NCI-H2081 treated with DMSO at 0.1 percent for 48 hours (cell line): ENCODE measurements around the gene FN1.

Experiments used
- DNase-seq: peaks from one replicate; lab custom pipeline; 2025; lab: John Stamatoyannopoulos, UW

Gene FN1

DNA sequence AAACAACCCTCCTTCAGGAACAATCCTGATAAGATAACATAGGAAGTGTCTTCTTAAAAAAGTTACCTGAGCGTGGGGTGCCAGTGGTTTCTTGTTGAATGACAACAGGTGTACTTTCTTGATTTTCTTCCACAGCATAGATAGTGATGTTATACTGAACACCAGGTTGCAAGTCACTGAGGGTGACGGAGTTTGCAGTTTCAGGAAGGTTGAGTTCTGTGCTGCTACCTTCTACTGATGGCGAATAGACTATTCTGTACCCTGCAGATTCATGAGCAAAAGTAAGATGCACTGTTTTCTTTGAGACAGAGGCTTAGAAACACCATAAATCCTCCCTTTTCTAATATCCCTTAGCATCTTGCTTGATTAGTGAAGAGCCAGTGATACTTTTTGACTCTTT is 28.8 kb downstream of the FN1 start:
- no peak for DNase-seq

DNA sequence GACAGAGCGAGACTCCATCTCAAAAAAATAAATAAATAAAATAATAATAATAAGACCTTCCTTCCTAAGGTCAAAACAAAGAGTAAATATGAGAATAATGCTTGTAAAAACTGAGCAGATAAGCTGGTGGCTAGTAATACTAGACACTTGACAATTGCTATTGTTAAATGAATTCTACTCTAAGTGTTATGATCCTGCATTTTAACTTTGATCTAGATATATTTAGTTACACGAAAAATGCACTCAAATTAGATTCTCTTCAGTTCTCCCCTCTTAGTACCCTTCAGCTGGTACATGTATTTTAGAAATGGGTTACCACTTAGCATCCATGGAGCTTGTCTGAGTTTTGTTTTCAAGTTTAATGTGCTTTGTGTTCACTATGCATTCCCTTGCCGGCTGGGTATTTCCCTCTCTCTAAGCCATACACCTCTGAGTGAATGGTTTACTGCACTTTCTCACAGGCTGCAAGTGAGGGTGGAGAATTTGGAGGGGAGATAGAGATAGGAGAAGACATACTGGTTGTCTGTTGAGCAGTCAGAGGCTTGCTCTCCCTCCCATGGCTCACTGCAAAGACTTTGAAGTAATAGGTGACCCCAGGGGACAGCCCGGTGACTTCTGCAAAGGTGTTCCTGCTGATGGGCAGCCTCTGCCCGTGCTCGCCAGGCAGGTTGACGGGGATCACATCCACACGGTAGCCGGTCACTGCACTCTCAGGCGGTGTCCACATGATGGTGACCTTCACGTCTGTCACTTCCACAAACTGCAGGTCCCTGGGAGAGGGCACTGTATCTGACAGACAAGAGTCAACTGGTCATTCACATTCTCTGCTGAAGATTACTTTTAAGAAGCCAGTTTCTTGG is 29.9 kb downstream of the FN1 start:
- DNase-seq: no peak

DNA sequence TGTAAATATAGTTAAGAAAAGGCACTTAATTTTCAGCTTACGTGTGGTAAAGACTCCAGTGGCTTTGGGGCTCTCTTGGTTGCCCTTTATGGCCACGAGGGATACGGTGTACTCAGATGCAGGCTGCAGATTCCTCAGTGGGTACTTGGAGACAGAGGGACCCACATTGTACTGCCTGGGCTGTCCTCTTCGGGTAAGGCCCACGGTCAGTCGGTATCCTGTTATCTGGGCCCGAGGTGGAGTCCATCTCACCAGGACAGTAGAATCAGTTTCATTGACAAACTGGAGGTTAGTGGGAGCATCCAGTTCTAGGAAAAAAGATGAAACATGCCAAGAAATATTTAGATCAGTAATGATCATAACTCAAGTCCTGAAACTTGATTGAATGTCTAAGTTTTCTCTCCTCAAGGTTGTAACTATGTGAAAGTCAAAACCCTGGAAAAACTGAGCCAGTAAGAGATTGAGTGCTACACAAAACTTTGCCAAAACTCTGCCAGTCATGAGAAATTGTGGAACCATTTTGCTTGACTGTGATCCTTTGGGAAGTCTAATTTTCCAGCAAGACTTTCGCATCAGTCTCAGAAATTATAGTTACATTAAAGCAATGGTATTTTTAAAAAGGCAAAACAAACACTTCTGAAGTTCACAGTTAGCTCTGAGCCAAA is 31.4 kb downstream of the FN1 start:
- no peak for DNase-seq

GRCh38 chr2:215403441-215404347 is 32.2 kb downstream of the FN1 start:
- no peak for DNase-seq

- no peak for DNase-seq
These were observed 33.9 kb downstream of the FN1 start for GRCh38 chr2:215401896-215402379.

GRCh38 chr2:215399067-215399716 is 36.7 kb downstream of the FN1 start:
- no peak for DNase-seq

DNA sequence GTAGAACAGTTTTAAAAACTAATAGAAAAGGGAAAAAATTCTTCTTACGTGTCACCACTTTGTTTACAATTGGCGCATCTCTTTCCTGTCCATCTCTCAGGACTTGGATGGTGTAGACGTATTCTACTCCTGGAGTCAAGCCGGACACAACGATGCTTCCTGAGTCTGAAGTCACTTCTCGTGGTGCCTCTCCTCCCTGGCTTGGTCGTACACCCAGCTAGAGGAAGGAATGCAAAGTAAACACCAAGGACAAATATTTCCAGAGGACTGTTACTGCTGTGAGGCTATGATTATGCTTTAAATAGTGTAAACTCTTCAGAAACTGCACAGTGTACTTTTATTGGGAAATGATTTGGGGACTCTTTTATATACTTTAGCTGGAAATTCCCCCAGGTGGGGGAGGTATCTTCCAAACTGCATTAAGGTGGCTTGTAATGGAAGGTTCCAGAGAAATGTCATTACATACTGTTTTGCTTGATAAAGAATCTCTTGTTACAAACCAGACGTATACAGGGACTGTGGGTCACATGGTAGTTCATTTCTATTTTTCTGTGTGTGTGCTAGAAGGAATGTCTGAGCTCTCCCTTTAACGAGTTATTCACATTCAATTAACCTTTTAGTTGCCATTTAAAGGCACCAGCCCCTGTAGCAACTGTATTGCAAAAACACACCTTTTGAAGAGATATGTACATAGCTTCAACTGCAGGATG is 38.1 kb downstream of the FN1 start:
- no peak for DNase-seq

DNA sequence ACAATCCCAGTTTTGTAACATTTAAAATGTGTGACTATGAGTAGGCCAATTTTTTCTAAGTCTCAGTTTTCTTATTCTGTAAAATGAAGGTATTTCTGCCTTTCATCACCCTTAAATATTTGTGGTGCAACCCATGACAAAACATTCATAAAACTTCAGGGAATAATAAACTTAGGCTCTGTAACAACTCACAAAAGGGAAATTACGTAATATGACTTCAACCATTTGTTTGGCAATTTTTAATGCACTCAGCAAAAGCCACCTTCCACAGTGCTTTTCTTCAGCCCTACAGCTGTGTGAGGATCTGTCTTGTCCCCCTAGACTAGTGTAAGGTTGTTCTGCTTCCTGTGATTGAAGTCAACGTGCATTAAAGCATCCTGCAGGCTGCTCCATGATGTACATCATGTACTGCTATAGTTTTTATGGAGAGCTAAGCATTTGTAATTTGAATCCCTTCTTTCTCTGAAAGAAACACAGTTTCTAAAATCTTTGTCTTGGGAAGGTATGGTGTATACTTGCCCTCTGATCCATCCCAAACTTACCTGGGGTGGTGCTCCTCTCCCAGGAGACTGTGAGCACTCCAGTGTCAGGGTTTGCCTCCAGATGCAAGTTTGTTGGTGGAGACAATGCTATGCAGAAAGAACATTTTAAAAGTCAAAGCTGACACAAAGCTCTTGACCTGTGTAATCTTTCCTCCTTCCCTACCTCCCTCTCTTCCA is 39.1 kb downstream of the FN1 start:
- no peak for DNase-seq

DNA sequence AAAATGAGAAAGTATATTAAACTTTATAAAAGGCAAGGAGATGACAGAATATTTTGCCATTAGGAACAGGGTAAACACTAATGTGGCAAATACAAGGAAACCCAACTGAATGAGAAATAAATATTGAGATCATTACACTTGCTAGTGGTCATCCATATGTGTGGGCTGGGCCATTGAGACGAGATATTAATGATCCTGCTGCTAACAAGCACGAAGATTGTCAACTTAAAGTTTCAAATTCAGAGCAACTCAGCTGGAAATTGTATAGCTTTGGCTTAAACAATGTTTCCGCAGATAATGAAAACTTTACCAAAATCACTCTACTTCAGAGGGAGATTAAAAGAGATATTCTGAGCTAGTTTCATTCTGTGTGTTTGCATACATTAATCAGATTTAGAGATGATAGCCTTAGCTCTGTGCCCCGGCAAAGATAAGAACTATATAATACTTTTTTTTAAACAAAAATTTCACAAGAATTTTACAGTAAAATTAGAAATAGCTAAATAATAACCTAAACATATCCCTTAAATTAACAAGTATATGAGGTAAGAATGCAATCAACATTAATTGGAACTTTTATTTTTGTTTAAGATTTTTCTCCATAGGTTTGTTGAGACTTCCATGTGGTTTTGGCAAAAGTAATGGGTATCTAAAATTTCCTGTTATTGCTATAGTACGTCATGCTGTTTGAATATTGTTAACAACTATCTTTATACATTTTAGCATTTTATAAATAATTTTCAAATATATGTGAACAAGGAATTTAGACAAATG is 40.0 kb downstream of the FN1 start:
- DNase-seq: no peak

- DNase-seq: no peak
These were observed 41.6 kb downstream of the FN1 start for GRCh38 chr2:215394102-215394805.

- DNase-seq: no peak
These were observed 43.1 kb downstream of the FN1 start for GRCh38 chr2:215392687-215393270.

DNA sequence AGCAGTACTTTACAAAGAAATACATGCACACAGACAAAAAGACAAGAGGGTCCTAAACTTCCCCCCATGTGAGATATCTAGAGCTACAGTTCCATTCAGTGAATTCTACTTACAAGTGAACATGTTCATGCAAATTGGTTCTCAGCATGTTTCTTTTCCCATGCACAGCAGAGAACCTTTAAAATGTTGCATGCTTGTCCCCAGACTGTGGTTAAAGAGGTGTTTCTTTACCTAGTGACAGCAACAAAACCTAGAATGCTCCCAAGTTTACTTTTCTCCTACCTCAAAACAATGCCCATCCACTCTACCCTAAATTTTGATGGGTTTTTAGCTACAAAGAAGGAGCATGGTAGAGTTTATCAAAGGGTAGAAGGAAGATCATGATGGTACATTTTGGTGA is 43.7 kb downstream of the FN1 start:
- no peak for DNase-seq

- no peak for DNase-seq
These were observed 44.3 kb downstream of the FN1 start for GRCh38 chr2:215391531-215391930.

GRCh38 chr2:215390550-215390913 is 45.3 kb downstream of the FN1 start:
- no peak for DNase-seq

- no peak for DNase-seq
These were observed 47.7 kb downstream of the FN1 start for GRCh38 chr2:215388002-215388728.

DNA sequence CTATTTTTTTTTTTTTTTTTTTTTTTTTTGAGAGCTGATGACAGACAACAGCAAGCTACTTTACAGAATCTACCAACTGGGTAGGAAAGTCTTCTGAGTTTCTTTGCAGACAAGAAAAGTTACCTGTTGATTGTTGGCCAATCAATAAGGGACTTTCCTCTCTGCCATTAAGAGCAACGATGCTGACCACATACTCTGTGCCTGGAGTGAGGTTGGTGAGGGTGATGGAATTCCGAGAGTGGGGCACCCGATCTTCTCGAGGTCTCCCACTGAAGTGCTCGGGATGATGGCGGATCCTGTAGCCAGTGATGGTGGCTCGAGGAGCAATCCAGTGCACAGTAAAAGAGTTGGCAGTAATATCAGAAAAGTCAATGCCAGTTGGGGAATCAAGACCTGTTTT is 49.3 kb downstream of the FN1 start:
- DNase-seq: no peak

GRCh38 chr2:215384710-215385109 is 51.2 kb downstream of the FN1 start:
- DNase-seq: no peak

DNA sequence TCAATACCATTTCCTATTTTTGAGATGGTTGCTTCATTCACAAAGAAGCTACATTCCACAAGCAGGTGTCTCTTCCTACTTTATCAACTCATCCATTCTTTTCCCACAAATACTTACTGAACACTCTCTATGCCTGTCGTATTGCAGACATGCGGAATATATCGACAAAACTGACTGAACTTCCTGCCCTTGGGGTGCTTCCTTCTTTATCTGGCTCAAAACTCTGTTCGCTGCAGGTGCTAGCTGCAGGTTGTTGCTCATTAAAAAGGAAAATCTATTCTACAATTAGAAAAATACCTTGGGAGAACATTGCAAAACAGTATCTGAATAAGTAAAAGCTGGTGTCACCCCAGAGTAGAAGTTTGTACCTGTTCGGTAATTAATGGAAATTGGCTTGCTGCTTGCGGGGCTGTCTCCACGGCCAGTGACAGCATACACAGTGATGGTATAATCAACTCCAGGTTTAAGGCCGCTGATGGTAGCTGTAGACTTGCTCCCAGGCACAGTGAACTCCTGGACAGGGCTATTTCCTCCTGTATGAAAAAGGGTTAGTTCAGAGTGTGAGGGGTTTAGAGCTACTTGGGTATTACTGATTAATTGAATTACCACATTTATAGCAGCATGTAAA is 52.1 kb downstream of the FN1 start:
- DNase-seq: no peak
